ENCODE data around the gene ENTPD8.

ENTPD8 gene

DNA sequence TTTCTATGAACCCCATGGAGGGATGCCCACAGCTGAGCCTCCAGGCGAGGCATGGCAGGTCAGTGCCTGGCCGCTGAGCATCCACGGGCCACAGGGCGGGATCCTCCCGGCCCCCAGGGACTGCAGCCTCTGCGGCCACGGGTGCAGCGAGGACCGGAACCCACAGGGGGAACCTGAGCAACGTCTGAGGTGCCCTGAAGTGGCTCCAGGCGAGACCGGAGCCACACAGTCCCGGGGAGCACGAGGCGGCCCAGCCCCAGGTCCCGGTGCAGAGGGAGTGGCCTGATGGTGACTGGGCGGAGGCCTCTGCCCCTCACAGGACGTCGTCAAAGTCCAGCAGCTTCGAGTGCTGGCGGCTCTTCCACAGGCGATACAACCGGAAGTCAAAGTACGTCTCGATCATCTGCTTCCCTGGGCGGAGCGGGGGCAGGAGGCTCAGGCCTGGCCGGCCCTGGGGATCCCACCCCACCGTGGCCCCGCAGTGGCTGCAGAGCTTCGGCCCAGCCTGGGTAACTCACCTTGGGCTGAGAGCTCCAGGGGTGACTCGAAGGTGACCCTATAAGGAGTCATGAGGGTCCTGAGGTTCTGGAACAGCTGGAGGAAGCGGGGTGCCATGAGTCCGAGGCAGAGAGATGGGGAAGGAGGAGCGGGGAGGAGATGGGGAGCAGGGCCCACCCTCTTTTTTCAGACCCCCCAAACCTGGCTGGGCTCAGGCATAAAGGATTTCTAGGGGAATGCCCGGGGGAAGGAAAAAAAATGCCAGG, 8.1 kb upstream of the ENTPD8 start:
- Histone ChIP-seq H3K36me3 (ENCODE audit: insufficient read depth, low read length) (no peaks in the 10 kb centered on the region), H3K9me3 (ENCODE audit: control insufficient read depth, insufficient read depth, low read length) (no peaks in the 10 kb centered on the region), H3K9ac (ENCODE audit: low read depth, low read length) (no peak overlapping the region), H3K4me1 (ENCODE audit: insufficient read depth, low read length) (peaks cover 3% of the 10 kb centered on the region; the same call in 1 of the 2 replicates)

DNA sequence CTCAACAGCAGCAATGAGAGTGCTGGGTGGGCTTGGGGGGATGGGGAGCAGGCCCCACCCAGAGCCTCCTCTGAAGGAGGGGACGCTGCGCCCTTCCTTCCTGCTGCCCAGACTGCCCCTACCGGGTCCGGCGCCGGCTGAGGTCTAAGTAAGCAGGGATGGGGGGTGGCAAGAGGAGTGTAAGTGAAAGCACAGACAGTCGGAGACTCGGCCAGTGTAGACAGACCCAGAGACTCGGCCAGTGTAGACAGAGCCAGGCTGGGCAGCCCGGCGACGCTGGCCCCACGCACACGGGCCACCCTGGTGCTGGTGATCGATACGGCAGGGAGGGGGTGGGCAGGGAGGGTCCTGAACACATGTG, 7.4 kb upstream of the ENTPD8 start:
- H3K4me1 ChIP-seq (ENCODE audit: insufficient read depth, low read length), result peaks cover 3% of the 10 kb centered on the region; the same call in 1 of the 2 replicates
- no peaks in the 10 kb centered on the region for H3K36me3 ChIP-seq (ENCODE audit: insufficient read depth, low read length)
- H3K9me3 ChIP-seq (ENCODE audit: control insufficient read depth, insufficient read depth, low read length), result no peaks in the 10 kb centered on the region
- H3K9ac ChIP-seq (ENCODE audit: low read depth, low read length), result no peak overlapping the region

DNA sequence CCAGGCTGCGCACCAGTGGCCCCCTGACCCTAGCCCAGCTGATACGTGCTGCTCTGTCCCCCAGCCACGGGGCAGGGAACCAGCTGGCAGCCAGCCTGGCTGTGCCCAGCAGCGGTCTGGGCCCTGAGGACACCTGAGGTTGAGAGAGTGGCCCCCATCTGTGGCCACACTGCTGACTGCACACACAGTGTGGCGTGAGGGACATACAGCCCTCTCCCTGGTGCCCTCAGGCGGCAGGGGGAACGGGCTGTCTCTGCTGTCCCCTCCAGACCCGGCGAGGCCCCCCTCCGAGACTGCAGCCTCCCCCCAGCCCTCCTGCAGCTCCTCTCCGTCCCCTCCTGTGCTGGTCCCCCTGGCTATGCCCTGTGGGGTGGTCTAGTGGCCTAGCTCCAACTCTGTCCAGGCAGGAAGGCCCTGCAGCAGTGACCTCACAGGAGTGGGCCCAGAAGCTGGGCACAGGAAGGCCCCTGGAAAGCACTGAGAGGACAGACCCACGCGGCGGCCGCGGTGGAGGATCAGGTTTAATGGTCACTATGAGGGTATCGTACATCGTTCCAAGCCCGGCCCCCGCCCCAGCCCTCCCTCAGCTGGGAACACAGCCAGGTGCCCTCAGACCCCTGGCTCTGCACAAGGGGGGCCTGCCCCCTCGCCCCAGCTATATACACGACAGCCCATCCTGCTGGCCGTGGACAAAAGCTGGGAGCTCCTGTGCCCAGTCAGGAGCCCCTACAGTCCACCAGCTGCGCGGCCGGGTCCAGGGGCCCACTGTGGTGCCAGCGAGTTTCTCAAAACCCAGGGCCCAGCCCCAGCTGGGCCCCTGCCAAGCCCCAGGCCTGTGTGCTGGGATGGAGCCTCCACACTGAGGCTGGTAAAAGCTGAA, 6.8 kb upstream of the ENTPD8 start:
- no peaks in the 10 kb centered on the region for H3K9me3 ChIP-seq (ENCODE audit: control insufficient read depth, insufficient read depth, low read length)
- no peaks in the 10 kb centered on the region for H3K36me3 ChIP-seq (ENCODE audit: insufficient read depth, low read length)
- 0 out of 2 replicates have a peak, but pooled peaks cover 3% of the 10 kb centered on the region for H3K4me1 ChIP-seq (ENCODE audit: insufficient read depth, low read length)
- H3K9ac ChIP-seq (ENCODE audit: low read depth, low read length), result no peak overlapping the region

DNA sequence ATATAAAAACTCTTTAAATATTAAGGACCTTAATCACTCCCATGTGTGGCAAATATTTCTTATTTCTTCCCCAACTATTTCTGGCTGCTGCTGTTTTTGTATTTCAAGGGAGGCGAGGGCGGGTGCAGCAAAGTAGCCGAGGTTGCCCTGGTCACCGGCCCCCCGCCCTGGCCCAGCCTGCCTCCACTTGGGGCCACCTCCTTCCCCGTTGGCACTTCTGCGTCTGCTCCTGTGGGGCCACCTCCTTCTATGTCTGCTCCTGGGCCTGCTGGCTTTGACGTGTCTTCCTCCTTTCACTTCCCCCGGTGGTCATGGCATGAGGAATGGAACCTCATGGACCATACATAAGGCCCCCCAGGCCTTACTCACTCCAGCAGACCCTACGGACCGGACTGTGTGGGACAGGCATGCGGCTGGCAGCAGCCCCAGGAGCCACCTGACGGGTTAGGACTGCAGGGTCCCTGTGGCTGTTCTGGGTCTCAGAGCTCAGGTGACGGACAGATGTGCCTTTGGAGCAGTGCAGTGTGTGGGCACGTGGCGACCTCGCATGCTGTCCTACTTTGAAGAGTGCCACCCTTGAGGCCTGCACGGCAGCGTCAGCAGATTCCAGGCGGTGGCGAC, 5.8 kb upstream of the ENTPD8 start:
- no peak overlapping the region for H3K9ac ChIP-seq (ENCODE audit: low read depth, low read length)
- 0 out of 2 replicates have a peak, but pooled peaks cover 3% of the 10 kb centered on the region for H3K4me1 ChIP-seq (ENCODE audit: insufficient read depth, low read length)
- H3K36me3 ChIP-seq (ENCODE audit: insufficient read depth, low read length), result no peaks in the 10 kb centered on the region
- H3K9me3 ChIP-seq (ENCODE audit: control insufficient read depth, insufficient read depth, low read length), result no peaks in the 10 kb centered on the region

DNA sequence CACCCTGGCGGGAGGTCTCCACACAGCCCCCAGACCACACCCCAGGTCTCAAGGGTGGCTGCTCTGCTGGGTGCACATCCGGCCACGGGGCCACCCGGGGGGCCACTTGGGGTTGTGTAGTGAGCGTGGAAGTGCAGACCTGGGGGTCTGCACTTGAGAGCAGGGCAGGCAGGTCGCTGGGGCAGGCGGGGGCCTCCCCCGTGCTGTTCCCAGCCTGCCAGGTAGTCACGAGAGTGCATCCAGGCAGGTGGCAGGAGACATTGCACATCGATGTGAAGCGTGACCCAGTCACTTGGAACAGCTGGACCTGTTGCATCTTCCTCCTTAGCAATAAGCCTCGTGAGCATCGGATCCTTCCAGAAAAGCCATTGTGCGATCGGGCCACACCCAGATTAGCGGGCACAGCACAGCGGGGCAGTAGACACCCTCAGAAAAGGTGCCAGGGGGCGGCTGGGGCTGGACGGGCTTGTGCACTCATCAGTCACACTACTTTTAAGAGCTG, 4.8 kb upstream of the ENTPD8 start:
- H3K9ac ChIP-seq (ENCODE audit: low read depth, low read length), result no peak overlapping the region
- H3K4me1 ChIP-seq (ENCODE audit: insufficient read depth, low read length), result 0 out of 2 replicates have a peak, but pooled peaks cover 3% of the 10 kb centered on the region
- no peaks in the 10 kb centered on the region for H3K9me3 ChIP-seq (ENCODE audit: control insufficient read depth, insufficient read depth, low read length)
- H3K36me3 ChIP-seq (ENCODE audit: insufficient read depth, low read length), result no peaks in the 10 kb centered on the region

DNA sequence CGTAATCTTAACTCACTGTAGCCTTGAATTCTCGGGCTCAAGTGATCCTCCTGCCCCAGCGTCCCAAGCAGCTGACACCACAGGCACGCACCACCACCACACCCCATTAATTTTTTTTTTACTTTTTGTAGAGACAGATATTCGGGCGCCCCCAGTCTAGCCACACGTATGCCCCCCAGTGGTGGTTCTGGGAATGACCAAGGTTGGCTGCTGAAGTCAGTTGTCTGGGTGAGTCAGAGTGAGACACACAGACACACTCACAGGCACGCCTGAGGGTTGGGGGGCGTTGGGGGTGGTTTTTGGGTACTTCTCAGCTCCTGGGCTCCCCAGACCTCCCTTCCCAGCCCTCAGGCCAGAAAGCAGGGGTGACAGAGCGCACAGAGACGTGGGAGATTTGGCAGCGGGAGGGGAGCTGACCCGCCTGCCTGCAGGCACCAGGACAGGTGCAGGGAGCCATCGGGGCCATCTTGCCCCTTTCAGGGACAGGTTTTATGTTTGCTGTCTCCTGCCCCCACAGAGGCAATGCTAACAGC, 4.2 kb upstream of the ENTPD8 start:
- H3K9ac ChIP-seq (ENCODE audit: low read depth, low read length), result 0 out of 2 replicates have a peak overlapping the region, but pooled peaks have one; percentile 16
- no peaks in the 10 kb centered on the region for H3K36me3 ChIP-seq (ENCODE audit: insufficient read depth, low read length)
- no peaks in the 10 kb centered on the region for H3K9me3 ChIP-seq (ENCODE audit: control insufficient read depth, insufficient read depth, low read length)
- 0 out of 2 replicates have a peak, but pooled peaks cover 3% of the 10 kb centered on the region for H3K4me1 ChIP-seq (ENCODE audit: insufficient read depth, low read length)

DNA sequence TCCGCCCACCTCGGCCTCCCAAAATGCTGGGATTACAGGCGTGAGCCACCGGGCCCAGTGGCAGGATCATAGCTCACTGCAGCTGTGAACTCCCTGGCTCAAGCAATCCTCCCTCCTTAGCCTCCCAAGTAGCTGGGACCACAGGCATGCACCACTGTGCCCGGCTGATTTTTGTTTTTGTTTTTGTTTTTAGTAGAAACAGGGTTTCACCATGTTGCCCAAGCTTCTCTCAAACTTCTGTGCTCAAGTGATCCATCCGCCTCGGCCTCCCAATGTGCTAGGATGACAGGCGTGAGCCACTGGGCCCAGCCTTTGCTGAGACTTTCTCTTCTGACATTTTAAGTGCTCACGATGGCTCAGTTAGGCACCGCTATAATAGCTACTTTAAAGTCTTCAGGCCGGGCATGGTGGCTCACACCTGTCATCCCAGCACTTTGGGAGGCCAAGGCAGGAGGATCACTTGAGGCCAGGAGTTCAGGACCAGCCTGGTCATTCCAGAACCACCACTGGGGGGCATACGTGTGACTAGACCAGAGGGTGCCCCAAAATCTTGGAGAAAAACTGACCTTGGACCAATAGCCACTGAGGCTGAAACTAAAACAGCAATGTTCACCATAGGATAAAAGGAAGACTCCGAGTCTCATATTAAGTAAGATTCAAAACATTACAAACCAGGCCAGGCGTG, 3.1 kb upstream of the ENTPD8 start:
- H3K9me3 ChIP-seq (ENCODE audit: control insufficient read depth, insufficient read depth, low read length), result no peaks in the 10 kb centered on the region
- H3K9ac ChIP-seq (ENCODE audit: low read depth, low read length), result no peak overlapping the region
- no peaks in the 10 kb centered on the region for H3K36me3 ChIP-seq (ENCODE audit: insufficient read depth, low read length)
- H3K4me1 ChIP-seq (ENCODE audit: insufficient read depth, low read length), result 0 out of 2 replicates have a peak, but pooled peaks cover 3% of the 10 kb centered on the region

DNA sequence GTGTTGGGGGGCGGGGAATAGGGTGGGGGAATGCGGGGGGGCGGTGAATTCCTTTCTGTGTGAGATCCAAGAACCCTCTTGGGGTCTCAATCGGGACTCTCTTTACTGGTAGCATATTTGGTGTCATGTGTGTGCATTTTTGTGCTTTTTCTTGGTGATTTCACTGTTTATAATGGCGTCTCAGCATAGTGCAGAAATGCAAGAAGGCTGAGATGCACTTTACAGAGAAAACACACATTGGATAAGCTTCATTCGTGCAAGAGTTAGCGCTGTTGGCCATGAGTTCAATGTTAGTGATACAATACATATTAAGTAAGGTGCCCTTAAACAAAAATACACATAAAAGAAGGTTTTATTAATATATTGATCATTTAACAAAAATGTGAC, 771 bp upstream of the ENTPD8 start:
- Histone ChIP-seq H3K4me1 (ENCODE audit: insufficient read depth, low read length) (0 out of 2 replicates have a peak, but pooled peaks cover 3% of the 10 kb centered on the region), H3K9ac (ENCODE audit: low read depth, low read length) (peak overlapping the region; percentile 49; the same call in 1 of the 2 replicates), H3K9me3 (ENCODE audit: control insufficient read depth, insufficient read depth, low read length) (no peaks in the 10 kb centered on the region), H3K36me3 (ENCODE audit: insufficient read depth, low read length) (no peaks in the 10 kb centered on the region)

DNA sequence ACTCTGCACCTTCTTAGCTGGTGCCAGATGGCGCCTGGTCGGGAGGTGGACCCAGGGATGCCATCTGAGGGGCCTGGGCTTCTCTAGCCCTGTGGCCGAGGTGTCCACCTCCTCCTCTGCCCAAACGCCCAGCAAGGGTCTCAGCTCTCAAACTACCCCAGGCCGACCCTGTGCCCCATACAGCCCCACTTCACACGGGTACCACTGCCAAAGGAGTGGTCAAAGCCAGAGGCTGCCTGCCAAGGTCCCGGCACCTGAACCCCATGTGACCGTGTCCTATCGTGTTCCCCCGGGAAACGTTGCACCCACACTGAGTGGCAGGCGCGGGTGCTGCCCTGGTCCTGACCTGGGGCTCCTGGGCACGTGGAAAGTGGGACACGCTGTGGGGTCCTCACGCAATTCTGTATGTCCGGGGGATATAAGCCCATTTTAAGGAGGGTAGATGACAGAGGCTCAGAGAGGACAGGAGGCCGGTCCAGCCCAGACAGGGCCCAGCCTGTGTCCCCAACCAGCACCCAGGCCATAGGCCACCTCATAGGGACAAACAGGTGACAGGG, 1.9 kb downstream of the ENTPD8 start:
- Histone ChIP-seq H3K4me1 (ENCODE audit: insufficient read depth, low read length) (no peaks in the 10 kb centered on the region), H3K9me3 (ENCODE audit: control insufficient read depth, insufficient read depth, low read length) (no peaks in the 10 kb centered on the region), H3K36me3 (ENCODE audit: insufficient read depth, low read length) (no peaks in the 10 kb centered on the region), H3K9ac (ENCODE audit: low read depth, low read length) (no peak overlapping the region)

DNA sequence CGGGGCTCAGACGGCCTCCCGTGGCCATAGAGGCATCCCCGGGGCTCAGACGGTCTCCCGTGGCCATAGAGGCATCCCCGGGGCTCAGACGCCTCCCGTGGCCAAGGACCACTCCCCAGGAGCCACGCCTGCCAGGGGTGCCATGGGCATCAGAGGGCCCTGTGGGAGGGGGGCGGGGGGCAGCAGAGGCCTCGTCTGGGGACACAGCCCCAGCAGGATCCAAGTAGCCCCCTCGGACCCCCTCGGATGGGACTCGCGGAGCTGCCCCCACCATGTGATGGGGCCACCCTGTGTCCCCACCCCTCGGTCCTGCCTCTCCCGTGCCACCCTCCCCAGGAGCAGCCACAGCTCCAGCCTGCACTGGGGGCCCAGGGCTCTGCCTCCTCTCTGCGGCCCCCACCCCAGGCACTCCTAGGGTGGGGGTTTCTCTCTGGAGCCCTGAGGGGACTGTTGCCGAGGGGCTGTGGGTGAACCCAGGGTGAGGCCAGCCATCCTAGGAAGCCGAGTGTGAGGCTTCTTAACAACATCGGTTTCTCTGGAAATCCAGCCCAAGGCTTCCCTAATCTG, 2.5 kb downstream of the ENTPD8 start:
- H3K36me3 ChIP-seq (ENCODE audit: insufficient read depth, low read length), result no peaks in the 10 kb centered on the region
- no peaks in the 10 kb centered on the region for H3K4me1 ChIP-seq (ENCODE audit: insufficient read depth, low read length)
- no peaks in the 10 kb centered on the region for H3K9me3 ChIP-seq (ENCODE audit: control insufficient read depth, insufficient read depth, low read length)
- no peak overlapping the region for H3K9ac ChIP-seq (ENCODE audit: low read depth, low read length)

DNA sequence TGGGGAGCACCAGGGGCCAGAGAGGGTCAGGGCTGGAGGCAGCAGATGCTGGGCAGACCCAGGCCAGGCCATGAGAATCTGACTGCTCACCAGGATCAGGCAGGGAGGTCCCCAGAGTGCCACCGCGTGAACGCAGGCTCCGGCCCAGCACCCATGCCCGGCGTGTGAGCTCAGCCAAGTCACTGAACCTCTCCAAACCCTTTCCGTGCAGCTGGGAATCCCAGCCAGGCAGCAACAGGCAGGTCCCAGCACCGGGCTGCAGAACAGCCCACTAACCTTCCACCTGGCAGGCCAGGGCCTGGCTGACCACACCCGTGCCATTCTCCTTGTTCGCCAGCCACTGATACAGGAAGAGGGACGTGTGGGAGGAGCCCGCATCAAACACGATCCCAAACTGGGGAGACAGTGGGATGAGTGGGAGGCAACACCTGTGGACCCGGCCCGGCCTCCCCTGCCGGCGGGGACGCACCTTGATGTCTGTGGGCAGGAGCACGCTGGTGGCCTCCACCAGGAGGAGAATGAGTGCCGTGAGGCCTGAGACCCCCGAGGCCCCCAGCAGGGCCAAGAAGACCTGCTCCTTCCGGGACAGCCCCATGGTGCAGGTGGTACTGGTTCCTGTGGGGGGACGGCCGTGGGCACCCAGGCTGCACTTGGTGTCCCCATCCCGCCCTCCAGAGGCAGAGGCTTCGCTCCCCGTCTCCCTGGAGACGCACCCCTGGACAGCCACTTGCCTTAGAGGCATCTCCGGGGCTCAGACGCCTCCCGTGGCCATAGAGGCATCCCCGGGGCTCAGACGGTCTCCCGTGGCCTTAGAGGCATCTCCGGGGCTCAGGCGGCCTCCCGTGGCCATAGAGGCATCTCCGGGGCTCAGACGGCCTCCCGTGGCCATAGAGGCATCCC, 3.2 kb downstream of the ENTPD8 start:
- Histone ChIP-seq H3K9ac (ENCODE audit: low read depth, low read length) (no peak overlapping the region), H3K4me1 (ENCODE audit: insufficient read depth, low read length) (no peaks in the 10 kb centered on the region), H3K9me3 (ENCODE audit: control insufficient read depth, insufficient read depth, low read length) (no peaks in the 10 kb centered on the region), H3K36me3 (ENCODE audit: insufficient read depth, low read length) (no peaks in the 10 kb centered on the region)

DNA sequence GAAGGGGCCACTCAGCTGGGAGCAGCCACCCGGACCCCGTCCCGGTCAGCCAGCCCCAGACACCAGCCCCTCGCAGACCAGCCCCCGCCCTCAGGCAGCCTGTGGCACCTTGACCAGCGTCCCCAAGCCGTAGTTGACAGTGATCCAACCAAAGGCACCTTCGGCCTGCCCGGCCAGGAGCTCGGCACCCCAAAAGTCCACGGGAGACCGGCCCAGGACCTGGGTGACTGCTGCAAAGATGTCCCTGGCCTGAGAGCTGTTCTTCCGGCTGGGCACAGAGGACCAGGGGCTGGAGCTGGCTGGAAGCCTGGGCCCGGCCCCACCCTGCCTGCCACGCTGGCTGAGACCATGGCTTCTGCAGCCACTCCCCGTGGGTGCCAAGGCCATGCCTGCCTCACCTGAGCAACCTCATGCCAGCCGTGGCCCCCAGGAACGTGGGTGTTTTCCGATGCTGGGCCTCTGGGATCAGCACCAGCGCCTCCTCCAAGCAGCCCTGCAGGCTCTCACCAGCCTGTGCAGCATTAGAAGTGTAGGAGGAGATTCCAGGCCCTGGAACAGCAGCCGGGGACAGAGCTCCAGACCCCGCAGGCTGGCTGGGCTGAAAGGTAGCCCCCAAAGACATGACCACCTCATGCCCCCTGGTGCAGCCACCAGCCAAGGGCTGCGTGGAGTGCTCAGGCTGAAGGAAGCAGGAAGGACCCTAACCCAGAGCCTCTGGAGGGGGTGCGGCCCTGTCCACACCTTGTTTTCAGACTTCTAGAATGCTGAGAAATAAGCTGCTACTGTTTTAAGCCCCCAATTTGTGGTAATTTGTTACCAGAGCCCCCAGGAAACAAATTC, 4.2 kb downstream of the ENTPD8 start:
- Histone ChIP-seq H3K9me3 (ENCODE audit: control insufficient read depth, insufficient read depth, low read length) (no peaks in the 10 kb centered on the region), H3K4me1 (ENCODE audit: insufficient read depth, low read length) (no peaks in the 10 kb centered on the region), H3K36me3 (ENCODE audit: insufficient read depth, low read length) (no peaks in the 10 kb centered on the region), H3K9ac (ENCODE audit: low read depth, low read length) (no peak overlapping the region)
